Spleen (tissue), 7 donors: Measurements from ENCODE around the gene PYGB.

Experiments used
- POLR2AphosphoS5 ChIP-seq, 3 donors: sonication (generic); formaldehyde crosslinking; IDR thresholded peaks; one replicate each; pipeline ENCODE4 v1.5.1; 2017; ENCODE audit warnings: antibody characterized with exemption in 3 of 3
- TF ChIP-seq, protein P1 (sequence below), 11 experiments: fragments of 200-600 bp in 7 of 11; fragments of 450-650 bp in 4 of 11; sonication (generic) in 4 of 11; IDR thresholded peaks in 8 of 11; conservative IDR thresholded peaks in 3 of 11; 1 replicate in 7 of 11; 2 replicates in 4 of 11; pipeline versions ENCODE4 v1.4.0 to v1.8.0; 2016 to 2021; ENCODE audit warnings: antibody characterized with exemption in 11 of 11, inconsistent platforms in 4 of 11, mild to moderate bottlenecking in 1 of 11
- donor health status: DM: no; HTN: no; CAD: no; lungs with moderate emphysema.
- donor health status: DM: no; HTN: no; CAD: no.
- donor health status: DM: no; HTN: no; CAD: no.

DNA sequence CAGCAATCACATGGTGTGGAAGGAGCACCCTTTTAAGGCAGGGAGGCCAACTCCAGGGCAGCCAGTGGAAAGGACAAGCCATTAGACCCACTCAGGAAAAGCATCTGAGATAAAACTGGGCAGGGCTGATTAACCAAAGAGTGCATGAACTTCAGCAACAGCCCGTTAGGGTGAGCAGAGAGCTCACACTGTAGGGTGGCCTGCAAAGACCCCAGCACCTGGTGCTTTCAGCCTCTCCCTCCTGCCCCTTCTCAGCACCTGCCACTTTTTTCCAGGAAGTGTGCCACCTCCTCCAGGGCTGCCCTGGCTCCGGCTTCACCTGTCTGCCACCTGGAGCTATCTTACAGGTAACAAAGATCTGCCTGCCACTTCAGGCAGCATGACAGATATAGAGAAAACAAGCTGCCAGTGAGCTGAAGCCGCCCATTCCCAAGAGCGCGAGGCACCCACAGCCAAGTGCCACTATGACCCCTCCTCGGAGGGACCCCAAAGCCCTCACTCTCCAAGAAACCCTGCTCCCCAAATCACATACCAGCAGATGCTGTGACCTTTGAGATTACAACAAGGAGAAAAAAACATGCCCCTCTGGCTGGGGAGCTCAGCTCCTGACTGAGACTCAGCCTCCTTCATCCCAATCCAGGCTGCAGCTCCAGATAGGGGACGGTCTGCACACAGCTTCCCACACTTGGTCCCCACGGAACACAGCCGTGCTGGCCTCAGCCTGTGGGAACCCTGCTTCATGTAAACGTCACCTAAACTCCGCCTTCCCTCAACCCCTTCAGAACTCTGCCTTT is 71.6 kb downstream of the PYGB start:
- TF ChIP-seq, protein P1, sequence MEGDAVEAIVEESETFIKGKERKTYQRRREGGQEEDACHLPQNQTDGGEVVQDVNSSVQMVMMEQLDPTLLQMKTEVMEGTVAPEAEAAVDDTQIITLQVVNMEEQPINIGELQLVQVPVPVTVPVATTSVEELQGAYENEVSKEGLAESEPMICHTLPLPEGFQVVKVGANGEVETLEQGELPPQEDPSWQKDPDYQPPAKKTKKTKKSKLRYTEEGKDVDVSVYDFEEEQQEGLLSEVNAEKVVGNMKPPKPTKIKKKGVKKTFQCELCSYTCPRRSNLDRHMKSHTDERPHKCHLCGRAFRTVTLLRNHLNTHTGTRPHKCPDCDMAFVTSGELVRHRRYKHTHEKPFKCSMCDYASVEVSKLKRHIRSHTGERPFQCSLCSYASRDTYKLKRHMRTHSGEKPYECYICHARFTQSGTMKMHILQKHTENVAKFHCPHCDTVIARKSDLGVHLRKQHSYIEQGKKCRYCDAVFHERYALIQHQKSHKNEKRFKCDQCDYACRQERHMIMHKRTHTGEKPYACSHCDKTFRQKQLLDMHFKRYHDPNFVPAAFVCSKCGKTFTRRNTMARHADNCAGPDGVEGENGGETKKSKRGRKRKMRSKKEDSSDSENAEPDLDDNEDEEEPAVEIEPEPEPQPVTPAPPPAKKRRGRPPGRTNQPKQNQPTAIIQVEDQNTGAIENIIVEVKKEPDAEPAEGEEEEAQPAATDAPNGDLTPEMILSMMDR (IDR thresholded peaks at IDR 0.05 in 8 of 11, conservative IDR thresholded peaks at IDR 0.05 in 3 of 11) = no peak
- TF ChIP-seq POLR2AphosphoS5 (IDR thresholded peaks at IDR 0.05) = no peak
